Measurements from ENCODE around the gene LRRTM3.

GRCh38 chr10:67046507-67046906 is 120.7 kb downstream of the LRRTM3 start:
- no peak for TF ChIP-seq CTCF (conservative IDR thresholded peaks at IDR 0.05; ENCODE audit: low read depth in 2 of 2)
- TF ChIP-seq NANOG (IDR thresholded peaks at IDR 0.05; ENCODE audit: borderline replicate concordance), result no peak
- TF ChIP-seq EZH2 (IDR thresholded peaks at IDR 0.05; ENCODE audit: low read depth, unreplicated experiment), result no peak
- no peak for TF ChIP-seq ZNF114 (CRISPR knock-in tag; IDR thresholded peaks at IDR 0.05)
- TF ChIP-seq CREB1 (CRISPR knock-in tag; IDR thresholded peaks at IDR 0.05; ENCODE audit: low read depth), result no peak
- no peak for TF ChIP-seq POLR2AphosphoS5 (IDR thresholded peaks at IDR 0.05; ENCODE audit: low read depth)
- no peak for TF ChIP-seq JUNB (IDR thresholded peaks at IDR 0.05; ENCODE audit: unreplicated experiment)
- no peak for TF ChIP-seq REST (IDR thresholded peaks at IDR 0.05; ENCODE audit: unreplicated experiment)
- TF ChIP-seq STAT1 (IDR thresholded peaks at IDR 0.05; ENCODE audit: unreplicated experiment), result no peak
- no peak for TF ChIP-seq EZH2phosphoT487 (IDR thresholded peaks at IDR 0.05; ENCODE audit: unreplicated experiment)
